Adrenal gland (tissue), 12 donors: ENCODE results near the gene CAMKMT. TPM values are rescaled to one million over a fixed set of nuclear protein-coding genes. Genes with fewer than 3 reads are reported as not detected.

Experiments used
- DNase-seq, 7 donors: peaks; one replicate each; pipeline ENCODE4 v3.0.0-alpha.2; 2019 to 2020
- H3K27ac ChIP-seq, 5 donors: fragments of 200-600 bp; sonication (generic) in 4 of 5; 1 replicate in 3 of 5; 2 replicates in 2 of 5; pipeline versions ENCODE4 v1.5.1 to v1.8.0; 2016 to 2020; ENCODE audit warnings: mild to moderate bottlenecking in 1 of 5
- H3K27me3 ChIP-seq: fragments of 200-600 bp; 2 replicates; pipeline ENCODE4 v1.8.0; 2021
- H3K36me3 ChIP-seq, 2 donors: fragments of 200-600 bp; replicated peaks in 1 of 2; 1 replicate in 1 of 2; 2 replicates in 1 of 2; pipeline versions ENCODE4 v1.5.1 to v1.8.0; 2018 to 2022
- H3K4me1 ChIP-seq, 2 donors: fragments of 200-600 bp; replicated peaks in 1 of 2; 1 replicate in 1 of 2; 2 replicates in 1 of 2; pipeline versions ENCODE4 v1.5.1 to v1.8.0; 2018 to 2021
- H3K4me3 ChIP-seq, 4 donors: fragments of 200-600 bp; sonication (generic) in 3 of 4; one replicate each; pipeline ENCODE4 v1.5.1; 2016 to 2018
- H3K9me3 ChIP-seq, 3 donors: fragments of 200-600 bp; sonication (generic) in 1 of 3; replicated peaks in 1 of 3; 1 replicate in 2 of 3; 2 replicates in 1 of 3; pipeline versions ENCODE4 v1.5.1 to v1.8.0; 2016 to 2021
- POLR2A ChIP-seq, 2 donors: fragments of 450-650 bp; IDR thresholded peaks; one replicate each; pipeline ENCODE4 v1.6.1; 2017; ENCODE audit warnings: antibody characterized with exemption in 2 of 2, mild to moderate bottlenecking in 2 of 2, moderate library complexity in 1 of 2
- WGBS, 4 donors: extraction: QIAGEN DNeasy Blood & Tissue Kit in 2 of 4; methylation state at CpG; one replicate each; pipeline versions ENCODE4 v1.1.5 to v1.1.7; 2013 to 2017; 5-methylcytosine and 5-hydroxymethylcytosine counted together
- intact Hi-C, 2 donors: fragments of 100-400 bp; cut with DNase I; formaldehyde crosslinking; loops; one replicate each; pipeline versions ENCODE4 v1.14.1 to v1.15.0; 2022 to 2023
- polyA plus RNA-seq, 3 donors: library from polyadenylated mRNA; stranded (reverse); fragments of 200-250 nt in 2 of 3; fragments of 350-450 nt in 1 of 3; fragmentation: Illumina TruSeq in 1 of 3; extraction: RNeasy Lipid Tissue Mini Kit (QIAGEN cat#74804) in 1 of 3; gene quantifications; one replicate each; pipeline ENCODE4 v1.2.3, GENCODE V29; 2013 to 2014
- total RNA-seq, 9 donors: library from RNA; depleted of rRNA in 4 of 9; stranded (reverse); fragments of >200 nt in 4 of 9; fragments of 120-200 nt in 1 of 9; fragmentation: NEBNext Ultra II Directional in 1 of 9; extraction: Animal tissue kit (Norgen Biotek cat#: 25700) in 1 of 9; gene quantifications; one replicate each; pipeline versions ENCODE4 v1.1.0 to v1.2.4, GENCODE V29; 2013 to 2023
- TF ChIP-seq, protein P1 (sequence below), 6 experiments: fragments of 450-650 bp in 4 of 6; fragments of 200-600 bp in 2 of 6; sonication (generic) in 1 of 6; IDR thresholded peaks; 1 replicate in 5 of 6; 2 replicates in 1 of 6; pipeline versions ENCODE4 v1.5.1 to v1.8.0; 2016 to 2021; ENCODE audit warnings: antibody characterized with exemption in 6 of 6, mild to moderate bottlenecking in 2 of 6, moderate library complexity in 1 of 6
- donor health status: healthy with polysubstance abuse.
- donor health status: Bipolar disorder and iron deficiency.
- donor health status: DM: yes; HTN: yes; CAD: no.
- donor health status: DM: no; HTN: no; CAD: no.
- donor health status: DM: no; HTN: no; CAD: no.
- donor health status: DM: yes; HTN: yes; CAD: no.

The CAMKMT gene
- total and polyA plus RNA-seq, 12 donors = 2.6 to 14.0 (median 8.6) TPM

DNA sequence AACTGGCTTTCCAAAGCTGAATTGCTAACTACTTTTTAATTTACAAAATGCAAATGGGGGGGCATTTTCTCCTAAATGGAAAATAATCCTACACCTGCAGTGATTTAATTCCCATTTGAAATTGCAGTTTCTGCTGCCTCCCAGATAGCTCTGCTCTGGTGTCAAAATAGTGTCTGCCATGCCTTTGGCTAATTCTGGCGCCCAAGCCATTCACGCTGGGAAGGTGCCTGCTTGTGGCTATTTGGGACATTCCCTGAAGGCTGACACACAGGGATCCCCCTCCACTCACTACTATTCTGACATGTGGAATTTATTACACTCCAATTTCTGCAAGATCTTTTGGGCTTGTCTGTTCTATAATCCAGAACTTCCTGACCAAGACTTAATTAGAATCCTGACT lies 451.4 kb downstream of the CAMKMT start:
- no peaks in the 10 kb centered on the region for H3K4me1 ChIP-seq
- TF ChIP-seq, protein P1, sequence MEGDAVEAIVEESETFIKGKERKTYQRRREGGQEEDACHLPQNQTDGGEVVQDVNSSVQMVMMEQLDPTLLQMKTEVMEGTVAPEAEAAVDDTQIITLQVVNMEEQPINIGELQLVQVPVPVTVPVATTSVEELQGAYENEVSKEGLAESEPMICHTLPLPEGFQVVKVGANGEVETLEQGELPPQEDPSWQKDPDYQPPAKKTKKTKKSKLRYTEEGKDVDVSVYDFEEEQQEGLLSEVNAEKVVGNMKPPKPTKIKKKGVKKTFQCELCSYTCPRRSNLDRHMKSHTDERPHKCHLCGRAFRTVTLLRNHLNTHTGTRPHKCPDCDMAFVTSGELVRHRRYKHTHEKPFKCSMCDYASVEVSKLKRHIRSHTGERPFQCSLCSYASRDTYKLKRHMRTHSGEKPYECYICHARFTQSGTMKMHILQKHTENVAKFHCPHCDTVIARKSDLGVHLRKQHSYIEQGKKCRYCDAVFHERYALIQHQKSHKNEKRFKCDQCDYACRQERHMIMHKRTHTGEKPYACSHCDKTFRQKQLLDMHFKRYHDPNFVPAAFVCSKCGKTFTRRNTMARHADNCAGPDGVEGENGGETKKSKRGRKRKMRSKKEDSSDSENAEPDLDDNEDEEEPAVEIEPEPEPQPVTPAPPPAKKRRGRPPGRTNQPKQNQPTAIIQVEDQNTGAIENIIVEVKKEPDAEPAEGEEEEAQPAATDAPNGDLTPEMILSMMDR (IDR thresholded peaks at IDR 0.05) = no peak
- no peak for TF ChIP-seq POLR2A (IDR thresholded peaks at IDR 0.05)
- intact Hi-C loops = no loop called here
- no peaks in the 10 kb centered on the region for H3K9me3 ChIP-seq
- 52 to 85% (median 74%) methylated on average over 2 of the region's 2 CpGs for WGBS, 4 donors
- H3K27me3 ChIP-seq = peaks cover 26% of the 10 kb centered on the region
- DNase-seq = no peak
- no peaks in the 10 kb centered on the region for H3K36me3 ChIP-seq
- H3K4me3 ChIP-seq = no peak overlapping the region
- H3K27ac ChIP-seq = no peak overlapping the region

DNA sequence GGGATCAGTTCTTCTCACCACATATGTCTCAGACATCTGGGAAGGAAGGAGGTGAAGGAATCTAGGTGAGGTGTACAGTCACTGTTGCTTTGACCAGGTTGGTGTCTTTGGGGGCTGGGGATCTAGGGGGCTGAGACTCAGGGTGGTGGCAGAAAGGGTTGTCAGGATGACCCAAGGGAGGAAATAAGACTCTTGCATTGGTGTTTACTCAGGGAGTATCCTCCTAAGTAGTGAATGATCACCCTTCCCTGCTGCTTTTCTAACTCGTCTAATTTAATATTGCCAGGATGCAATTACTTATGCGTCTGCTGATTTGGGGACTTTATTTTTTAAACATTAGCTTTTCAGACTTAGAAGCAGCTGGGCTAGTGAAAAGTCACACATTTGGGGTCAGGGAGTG lies 451.9 kb downstream of the CAMKMT start:
- WGBS, 4 donors = 60 to 74% (median 67%) methylated on average over 2 of the region's 2 CpGs

DNA sequence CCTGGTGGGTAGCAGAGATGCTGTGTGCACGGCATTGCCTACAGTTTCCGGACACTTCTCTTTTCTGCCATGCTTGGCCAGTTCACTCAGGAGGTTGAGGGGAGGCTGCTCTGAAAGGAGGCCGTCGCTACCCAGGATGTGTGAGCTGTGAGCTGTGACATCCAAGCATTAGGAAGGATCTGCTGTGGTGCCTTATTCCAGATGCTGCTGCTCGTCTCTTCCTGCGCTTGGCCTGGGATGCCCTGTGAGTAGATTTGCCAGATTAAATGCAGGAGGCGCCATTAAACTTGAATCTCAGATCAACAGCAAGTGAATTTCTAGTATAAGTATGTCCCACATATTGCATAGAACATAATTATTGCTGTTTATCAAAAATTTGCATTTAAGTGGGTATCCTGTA lies 455.5 kb downstream of the CAMKMT start:
- Histone ChIP-seq H3K4me3 (no peak overlapping the region), H3K4me1 (no peaks in the 10 kb centered on the region), H3K27ac (no peak overlapping the region), H3K36me3 (no peaks in the 10 kb centered on the region), H3K27me3 (peaks cover 10% of the 10 kb centered on the region), H3K9me3 (no peaks in the 10 kb centered on the region)
- WGBS, 4 donors = 78 to 86% (median 82%) methylated on average over 7 of the region's 7 CpGs
- intact Hi-C loops = no loop called here
- no peak for DNase-seq
- TF ChIP-seq POLR2A (IDR thresholded peaks at IDR 0.05) = no peak

More for the DNA sequence above, 451.9 kb downstream of the CAMKMT start:
- Histone ChIP-seq H3K27me3 (peaks cover 21% of the 10 kb centered on the region), H3K4me3 (no peak overlapping the region), H3K9me3 (no peaks in the 10 kb centered on the region), H3K27ac (no peak overlapping the region), H3K36me3 (no peaks in the 10 kb centered on the region), H3K4me1 (no peaks in the 10 kb centered on the region)
- DNase-seq = no peak
- intact Hi-C loops = no loop called here
- no peak for TF ChIP-seq POLR2A (IDR thresholded peaks at IDR 0.05)
- TF ChIP-seq, protein P1 (IDR thresholded peaks at IDR 0.05) = no peak

DNA sequence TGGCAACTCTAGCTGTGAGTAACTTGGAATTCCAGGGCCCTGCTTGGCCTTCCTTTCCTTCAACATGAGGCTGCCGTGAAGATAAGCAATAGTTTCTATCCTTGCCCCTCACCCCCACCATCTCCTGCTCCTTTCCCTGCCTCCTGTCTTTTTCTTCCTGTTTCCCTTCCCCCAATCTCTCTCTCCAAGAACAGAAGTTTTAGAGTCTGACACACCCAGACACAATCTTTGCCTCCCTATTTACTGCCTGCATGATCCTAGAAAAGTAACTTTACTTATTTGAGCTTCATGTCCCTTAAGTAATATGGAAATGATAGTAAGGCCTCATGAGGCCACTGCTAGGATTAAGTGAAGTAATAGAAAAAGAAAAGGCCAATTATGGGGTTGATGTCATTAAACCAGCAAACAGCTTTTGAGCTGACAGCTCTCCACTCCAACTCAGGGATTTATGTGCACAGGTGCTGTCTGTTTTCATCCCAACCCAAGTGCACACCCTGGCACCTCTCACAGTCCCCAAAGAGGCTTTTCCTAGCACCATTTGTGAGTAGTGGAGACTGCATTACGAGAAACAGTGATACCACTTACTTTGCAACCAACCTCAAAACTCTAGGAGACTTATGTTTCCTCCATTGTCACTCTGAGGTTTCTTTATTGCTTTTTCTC lies 456.1 kb downstream of the CAMKMT start:
- no peak overlapping the region for H3K27ac ChIP-seq
- TF ChIP-seq POLR2A (IDR thresholded peaks at IDR 0.05) = no peak
- TF ChIP-seq, protein P1 (IDR thresholded peaks at IDR 0.05) = no peak
- no peaks in the 10 kb centered on the region for H3K9me3 ChIP-seq
- WGBS, 4 donors = 70 to 83% (median 77%) methylated on average over 2 of the region's 2 CpGs
- no peaks in the 10 kb centered on the region for H3K36me3 ChIP-seq
- peaks cover 10% of the 10 kb centered on the region for H3K27me3 ChIP-seq
- H3K4me3 ChIP-seq = no peak overlapping the region
- intact Hi-C loops = no loop called here
- no peaks in the 10 kb centered on the region for H3K4me1 ChIP-seq
- no peak for DNase-seq

DNA sequence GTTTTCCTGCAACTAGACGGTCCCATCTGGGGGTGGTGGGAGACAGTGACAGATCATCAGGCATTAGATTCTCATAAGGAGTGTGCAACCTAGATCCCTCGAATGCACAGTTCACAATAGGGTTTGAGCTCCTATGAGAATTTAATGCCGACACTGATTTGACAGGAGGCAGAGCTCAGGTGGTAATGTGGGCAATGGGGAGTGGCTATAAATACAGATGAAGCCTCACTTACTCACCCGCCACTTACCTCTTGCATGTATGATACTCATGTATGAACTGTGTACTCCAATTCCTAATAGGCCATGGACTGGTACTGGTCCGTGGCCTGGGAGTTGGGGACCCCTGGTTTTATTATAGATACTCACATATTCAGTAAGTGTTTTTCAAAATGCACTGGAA lies 457.3 kb downstream of the CAMKMT start:
- intact Hi-C loops = no loop called here
- H3K4me3 ChIP-seq = no peak overlapping the region
- H3K27ac ChIP-seq = no peak overlapping the region
- 74 to 85% (median 78%) methylated on average over 5 of the region's 5 CpGs for WGBS, 4 donors
- no peaks in the 10 kb centered on the region for H3K4me1 ChIP-seq
- no peaks in the 10 kb centered on the region for H3K9me3 ChIP-seq
- TF ChIP-seq POLR2A (IDR thresholded peaks at IDR 0.05) = no peak
- TF ChIP-seq, protein P1 (IDR thresholded peaks at IDR 0.05) = no peak
- H3K27me3 ChIP-seq = peaks cover 4% of the 10 kb centered on the region
- no peak for DNase-seq
- H3K36me3 ChIP-seq = no peaks in the 10 kb centered on the region
